HEK293 (cell line): Measurements from ENCODE around the gene CAMK2G.
A peak's percentile ranks its signal among the peaks of the same experiment; 100 is the strongest.

Experiments used
- CTCF ChIA-PET: fragments of 350-600 bp; formaldehyde crosslinking; extraction: SDS; loops from one replicate; lab custom pipeline; 2021; ENCODE audit warnings: antibody characterized with exemption; lab: Yijun Ruan, JAX
- POLR2A ChIA-PET: fragments of 300-600 bp; formaldehyde crosslinking; extraction: SDS; loops from one replicate; lab custom pipeline; 2020; ENCODE audit warnings: antibody characterized with exemption, inconsistent platforms; lab: Yijun Ruan, JAX
- H3K27ac ChIP-seq: fragments of 200-500 bp; sonication (Bioruptor generic); 2 replicates; pipeline ENCODE4 v1.5.1; 2014; ENCODE audit warnings: low read depth, low read length, control low read depth, inconsistent platforms; ENCODE audit errors: extremely low read depth
- H3K36me3 ChIP-seq, 2 experiments: fragments of 200-500 bp in 1 of 2; sonication (Bioruptor generic) in 1 of 2; 1 replicate in 1 of 2; 2 replicates in 1 of 2; pipeline ENCODE4 v1.5.1; 2014 to 2017; ENCODE audit warnings: inconsistent platforms in 2 of 2, low read length in 2 of 2; ENCODE audit not compliant: control insufficient read depth in 2 of 2, insufficient read depth in 1 of 2
- H3K4me1 ChIP-seq: fragments of 200-500 bp; sonication (Bioruptor generic); 2 replicates; pipeline ENCODE4 v1.5.1; 2014; ENCODE audit warnings: mild to moderate bottlenecking, low read length, inconsistent platforms; ENCODE audit not compliant: control insufficient read depth, insufficient read depth
- H3K4me3 ChIP-seq: 2 replicates; pipeline ENCODE4 v1.5.1; 2011; ENCODE audit warnings: low read depth, mild to moderate bottlenecking, control low read depth, low read length, moderate library complexity
- H3K9me3 ChIP-seq: fragments of 200-500 bp; sonication (Bioruptor generic); 2 replicates; pipeline ENCODE4 v1.5.1; 2014; ENCODE audit warnings: low read depth, low read length, inconsistent platforms; ENCODE audit not compliant: control insufficient read depth, insufficient read depth
- IKZF3 ChIP-seq: fragments of 450-650 bp; IDR thresholded peaks from 2 replicates; pipeline ENCODE4 v1.5.0; 2018; ENCODE audit warnings: missing biosample characterization, mild to moderate bottlenecking, missing genetic modification characterization, moderate library complexity
- KLF16 ChIP-seq: fragments of 450-650 bp; formaldehyde crosslinking; IDR thresholded peaks from 2 replicates; pipeline ENCODE4 v1.5.1; 2017; ENCODE audit warnings: missing biosample characterization, missing genetic modification characterization
- PRDM1 ChIP-seq: fragments of 450-650 bp; formaldehyde crosslinking; IDR thresholded peaks from 2 replicates; pipeline ENCODE4; 2016; ENCODE audit warnings: missing biosample characterization, missing genetic modification characterization
- PRDM10 ChIP-seq: fragments of 450-650 bp; formaldehyde crosslinking; IDR thresholded peaks from 2 replicates; pipeline ENCODE4 v1.5.1; 2016; ENCODE audit warnings: missing biosample characterization, missing genetic modification characterization
- REST ChIP-seq: fragments of 450-650 bp; formaldehyde crosslinking; IDR thresholded peaks from 2 replicates; pipeline ENCODE4 v1.5.1; 2016; ENCODE audit warnings: missing biosample characterization, missing genetic modification characterization
- SP3 ChIP-seq: fragments of 450-650 bp; formaldehyde crosslinking; IDR thresholded peaks from 2 replicates; pipeline ENCODE4 v1.5.1; 2016; ENCODE audit warnings: missing biosample characterization, missing genetic modification characterization
- ZBTB17 ChIP-seq: fragments of 450-650 bp; formaldehyde crosslinking; IDR thresholded peaks from 2 replicates; pipeline ENCODE4 v1.5.1; 2016; ENCODE audit warnings: missing biosample characterization, missing genetic modification characterization
- ZBTB48 ChIP-seq: fragments of 450-650 bp; formaldehyde crosslinking; IDR thresholded peaks from 2 replicates; pipeline ENCODE4 v1.5.1; 2016; ENCODE audit warnings: missing biosample characterization, missing genetic modification characterization
- ZNF121 ChIP-seq: fragments of 450-650 bp; formaldehyde crosslinking; IDR thresholded peaks from 2 replicates; pipeline ENCODE4 v1.5.1; 2016; ENCODE audit warnings: missing biosample characterization, missing genetic modification characterization
- ZNF169 ChIP-seq: fragments of 450-650 bp; formaldehyde crosslinking; IDR thresholded peaks from 2 replicates; pipeline ENCODE4 v1.5.1; 2016; ENCODE audit warnings: missing biosample characterization, missing genetic modification characterization
- ZNF174 ChIP-seq: fragments of 450-650 bp; formaldehyde crosslinking; IDR thresholded peaks from 2 replicates; pipeline ENCODE4 v1.5.0; 2017; ENCODE audit warnings: missing biosample characterization, mild to moderate bottlenecking, missing genetic modification characterization
- ZNF19 ChIP-seq: fragments of 450-650 bp; formaldehyde crosslinking; IDR thresholded peaks from 2 replicates; pipeline ENCODE4; 2016; ENCODE audit warnings: missing biosample characterization, missing genetic modification characterization, low read depth
- ZNF214 ChIP-seq: fragments of 450-650 bp; formaldehyde crosslinking; IDR thresholded peaks from 2 replicates; pipeline ENCODE4 v1.5.1; 2017; ENCODE audit warnings: missing biosample characterization, mild to moderate bottlenecking, missing genetic modification characterization, borderline replicate concordance
- ZNF221 ChIP-seq: fragments of 450-650 bp; formaldehyde crosslinking; IDR thresholded peaks from 2 replicates; pipeline ENCODE4 v1.5.1; 2017; ENCODE audit warnings: missing biosample characterization, missing genetic modification characterization, borderline replicate concordance
- ZNF223 ChIP-seq: fragments of 450-650 bp; formaldehyde crosslinking; IDR thresholded peaks from 2 replicates; pipeline ENCODE4 v1.5.1; 2016; ENCODE audit warnings: missing biosample characterization, missing genetic modification characterization
- ZNF280D ChIP-seq: fragments of 450-650 bp; formaldehyde crosslinking; IDR thresholded peaks from 2 replicates; pipeline ENCODE4 v1.5.1; 2016; ENCODE audit warnings: missing biosample characterization, missing genetic modification characterization
- ZNF529 ChIP-seq: fragments of 450-650 bp; formaldehyde crosslinking; IDR thresholded peaks from 2 replicates; pipeline ENCODE4 v1.5.1; 2017; ENCODE audit warnings: missing genetic modification characterization, missing biosample characterization; ENCODE audit not compliant: insufficient replicate concordance
- ZNF558 ChIP-seq: fragments of 450-650 bp; formaldehyde crosslinking; IDR thresholded peaks from 2 replicates; pipeline ENCODE4 v1.5.1; 2016; ENCODE audit warnings: missing biosample characterization, missing genetic modification characterization
- ZNF654 ChIP-seq: fragments of 450-650 bp; formaldehyde crosslinking; IDR thresholded peaks from 2 replicates; pipeline ENCODE4 v1.5.1; 2016; ENCODE audit warnings: low read depth, missing biosample characterization, missing genetic modification characterization
- ZNF768 ChIP-seq: fragments of 450-650 bp; formaldehyde crosslinking; IDR thresholded peaks from 2 replicates; pipeline ENCODE4 v1.5.1; 2018; ENCODE audit warnings: missing biosample characterization, mild to moderate bottlenecking, missing genetic modification characterization
- ZSCAN30 ChIP-seq: fragments of 450-650 bp; IDR thresholded peaks from 2 replicates; pipeline ENCODE4 v1.5.1; 2018; ENCODE audit warnings: missing biosample characterization, mild to moderate bottlenecking, missing genetic modification characterization, moderate library complexity
- TF ChIP-seq, protein P1 (sequence below): fragments of 450-650 bp; formaldehyde crosslinking; IDR thresholded peaks from 2 replicates; pipeline ENCODE4 v1.5.1; 2016; ENCODE audit warnings: missing biosample characterization, missing genetic modification characterization

Gene CAMK2G

DNA sequence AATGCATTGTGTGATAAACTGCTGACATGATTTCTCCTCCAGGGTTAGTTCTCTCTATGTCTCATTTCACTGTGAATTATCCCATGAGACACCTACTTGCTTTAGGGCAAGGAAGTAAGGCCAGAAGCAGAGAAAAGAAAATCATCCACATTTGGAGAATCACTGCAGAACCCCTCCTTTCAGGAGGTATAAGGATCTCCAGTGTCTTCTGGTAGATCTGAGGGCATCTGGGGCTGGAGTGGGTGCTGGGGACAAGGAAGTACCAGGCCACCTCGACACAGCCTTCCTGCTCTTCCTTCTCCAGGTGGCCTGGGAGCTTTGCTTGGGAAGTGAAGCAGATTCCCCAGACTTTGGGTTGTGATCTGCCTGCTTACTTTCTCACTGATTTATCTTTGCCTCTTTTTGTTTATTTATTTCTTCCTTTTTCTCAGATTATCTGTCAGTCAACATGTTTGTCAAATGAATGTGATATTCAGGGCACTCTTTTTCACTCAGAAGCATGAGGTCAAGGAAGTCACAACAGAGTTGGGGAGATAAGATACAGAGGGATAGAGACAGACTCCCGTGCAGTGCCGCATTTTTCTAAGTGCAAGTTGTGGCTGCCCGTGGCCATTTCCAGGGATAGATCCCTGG is 12.4 kb upstream of the CAMK2G start:
- ChIA-PET CTCF (interaction anchor here (0.6 to 9.5 kb wide), 61 partner anchors 7 to 392 kb away, joined by 3 to 182 read pairs (median 4); no protein-coding TSS in a partner anchor), POLR2A (interaction anchor here (0.5 to 1.3 kb wide), 5 partner anchors 52 to 165 kb away, joined by 3 to 4 read pairs (median 4); no protein-coding TSS in a partner anchor)
- peak overlapping the region; percentile 39; the same call in 1 of the 2 replicates for H3K27ac ChIP-seq
- peaks cover 11% of the 10 kb centered on the region for H3K4me1 ChIP-seq
- H3K4me3 ChIP-seq: no peak overlapping the region
- no peaks in the 10 kb centered on the region for H3K36me3 ChIP-seq
- TF ChIP-seq ZNF768 (tag by site-specific recombination) (no peak), ZBTB17 (tag by site-specific recombination) (0 out of 2 replicates have a peak, but pooled peaks have one; percentile 9), ZNF19 (tag by site-specific recombination) (no peak), IKZF3 (tag by site-specific recombination) (0 out of 2 replicates have a peak, but pooled peaks have one; percentile 16)
- H3K9me3 ChIP-seq: no peaks in the 10 kb centered on the region

DNA sequence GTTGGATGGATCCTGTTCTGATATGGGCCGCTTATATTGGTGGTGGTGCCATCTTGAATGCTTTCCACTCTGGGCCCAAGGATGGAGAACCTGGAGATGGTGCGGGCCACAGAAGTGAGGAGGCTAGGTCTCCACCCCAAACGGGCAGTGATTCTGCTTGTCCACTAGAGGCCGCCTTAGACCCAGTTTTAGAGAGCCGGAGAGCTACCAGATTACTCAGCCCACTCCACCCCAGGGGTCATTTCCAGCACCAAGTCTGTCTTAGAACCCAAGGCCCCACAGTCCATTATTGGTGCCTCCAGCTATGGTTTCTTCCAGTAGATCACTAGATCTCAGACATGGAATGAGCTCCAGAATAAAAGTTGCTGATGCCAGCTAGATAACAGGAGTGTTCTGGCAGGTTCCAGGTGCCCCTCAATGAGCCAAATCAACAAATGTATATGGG is 11.8 kb upstream of the CAMK2G start:
- Histone ChIP-seq H3K4me3 (no peak overlapping the region), H3K27ac (no peak overlapping the region), H3K4me1 (peaks cover 11% of the 10 kb centered on the region), H3K9me3 (no peaks in the 10 kb centered on the region), H3K36me3 (no peaks in the 10 kb centered on the region)
- ChIA-PET CTCF (interaction anchor here (0.6 to 9.5 kb wide), 55 partner anchors 8 to 393 kb away, joined by 3 to 182 read pairs (median 4); no protein-coding TSS in a partner anchor), POLR2A (interaction anchor here (0.5 to 0.7 kb wide), 4 partner anchors 53 to 265 kb away, joined by 3 to 4 read pairs (median 3); partner anchors contain the start of genes ADK and AP3M1)
- TF ChIP-seq REST (no peak), ZNF654 (tag by site-specific recombination) (peak; percentile 99), PRDM1 (tag by site-specific recombination) (no peak), ZBTB48 (tag by site-specific recombination) (peak; percentile 71), ZNF558 (tag by site-specific recombination) (0 out of 2 replicates have a peak, but pooled peaks have one; percentile 13), KLF16 (tag by site-specific recombination) (no peak), ZNF529 (tag by site-specific recombination) (no peak), PRDM10 (tag by site-specific recombination) (peak; percentile 58), ZNF121 (tag by site-specific recombination) (no peak), ZNF174 (no peak), ZNF221 (tag by site-specific recombination) (no peak), ZNF169 (no peak), SP3 (tag by site-specific recombination) (no peak), ZSCAN30 (tag by site-specific recombination) (0 out of 2 replicates have a peak, but pooled peaks have one; percentile 52), ZNF280D (tag by site-specific recombination) (no peak), ZNF223 (no peak), ZNF214 (peak; percentile 7; the same call in 1 of the 2 replicates)
- TF ChIP-seq, protein P1, sequence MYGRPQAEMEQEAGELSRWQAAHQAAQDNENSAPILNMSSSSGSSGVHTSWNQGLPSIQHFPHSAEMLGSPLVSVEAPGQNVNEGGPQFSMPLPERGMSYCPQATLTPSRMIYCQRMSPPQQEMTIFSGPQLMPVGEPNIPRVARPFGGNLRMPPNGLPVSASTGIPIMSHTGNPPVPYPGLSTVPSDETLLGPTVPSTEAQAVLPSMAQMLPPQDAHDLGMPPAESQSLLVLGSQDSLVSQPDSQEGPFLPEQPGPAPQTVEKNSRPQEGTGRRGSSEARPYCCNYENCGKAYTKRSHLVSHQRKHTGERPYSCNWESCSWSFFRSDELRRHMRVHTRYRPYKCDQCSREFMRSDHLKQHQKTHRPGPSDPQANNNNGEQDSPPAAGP (tag by site-specific recombination): no peak
